NCI-H2029 treated with DMSO at 0.1 percent for 48 hours (cell line): ENCODE measurements around the gene KCNA10.
A peak's percentile ranks its signal among the peaks of the same experiment; 100 is the strongest.

Experiments used
- DNase-seq: peaks from one replicate; lab custom pipeline; 2025; lab: John Stamatoyannopoulos, UW

Gene KCNA10

GRCh38 chr1:110498270-110498669 is 20.7 kb downstream of the KCNA10 start:
- DNase-seq = no peak

DNA sequence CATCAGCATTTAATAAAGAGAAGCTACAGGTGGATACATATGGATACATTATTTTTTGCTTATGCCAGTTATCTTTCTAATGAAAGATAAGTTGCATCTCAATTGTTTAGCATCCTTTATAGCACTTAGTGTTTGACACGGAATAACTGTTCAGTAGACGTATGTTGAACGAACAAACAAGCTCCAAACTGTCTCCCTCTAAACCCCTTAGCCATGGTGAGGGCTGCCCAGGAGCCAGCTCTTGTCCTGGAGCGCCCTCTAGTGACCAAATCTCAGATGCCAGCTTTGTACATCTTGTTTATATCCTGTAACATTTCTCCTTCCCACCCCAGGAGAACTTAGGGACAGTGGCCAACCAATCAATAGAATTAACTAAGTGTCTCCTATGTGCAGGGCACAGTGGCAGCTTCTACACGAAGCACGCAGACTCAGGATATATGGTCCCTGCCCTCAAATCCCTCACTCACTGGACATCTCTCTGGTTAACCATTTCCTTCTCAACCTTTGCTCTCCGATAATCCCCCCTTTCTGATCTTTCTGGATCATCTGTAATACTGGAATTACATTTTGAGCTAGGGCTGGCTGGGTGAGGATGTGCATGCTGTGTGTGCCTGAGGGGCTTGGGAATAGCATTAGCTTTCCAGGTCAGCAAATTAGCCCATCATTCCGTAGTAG is 22.9 kb downstream of the KCNA10 start:
- DNase-seq = peak; percentile 44

GRCh38 chr1:110494522-110495406 is 24.2 kb downstream of the KCNA10 start:
- no peak for DNase-seq

DNA sequence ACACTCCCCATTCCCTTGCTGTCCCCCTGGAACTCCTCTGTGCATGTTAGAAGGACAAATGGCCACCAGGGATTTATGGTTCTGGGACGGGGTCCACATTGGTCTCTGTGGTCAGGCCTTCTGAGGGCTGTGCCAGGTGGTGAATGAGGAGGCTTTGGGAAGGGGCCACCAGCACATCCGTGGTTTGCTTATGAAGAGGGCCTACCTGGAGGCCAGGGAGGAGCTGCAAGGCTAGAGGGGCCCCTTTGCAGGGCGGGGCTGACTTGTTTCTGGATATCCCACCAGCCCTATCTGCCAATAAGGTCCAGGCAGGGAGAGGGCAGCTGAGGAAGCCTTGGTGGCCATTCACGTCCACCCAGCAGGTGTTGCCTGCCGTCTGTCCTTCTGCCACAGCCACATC is 24.9 kb downstream of the KCNA10 start:
- DNase-seq = no peak

- no peak for DNase-seq
These were observed 25.8 kb downstream of the KCNA10 start for GRCh38 chr1:110493059-110493699.

DNA sequence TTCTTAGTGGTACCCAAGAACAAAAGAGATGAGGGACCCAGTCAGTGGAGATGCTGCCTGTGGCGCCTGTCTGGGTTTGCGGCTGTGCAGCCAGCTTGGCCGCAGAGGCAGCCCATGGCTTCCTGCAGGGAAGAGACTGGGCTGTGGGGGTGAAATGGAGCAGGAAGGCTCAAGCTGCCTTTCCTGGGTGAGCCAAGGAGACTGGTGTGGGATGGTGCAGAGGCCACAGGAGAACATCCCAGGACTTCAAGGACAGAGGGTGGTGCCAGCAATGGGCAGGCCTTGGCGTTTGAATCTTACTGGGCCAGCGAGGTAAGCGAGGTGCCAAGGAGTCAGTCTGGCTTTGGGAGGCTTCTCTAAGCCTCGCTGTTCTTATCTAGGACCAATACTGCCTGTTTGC is 26.4 kb downstream of the KCNA10 start:
- DNase-seq = no peak

DNA sequence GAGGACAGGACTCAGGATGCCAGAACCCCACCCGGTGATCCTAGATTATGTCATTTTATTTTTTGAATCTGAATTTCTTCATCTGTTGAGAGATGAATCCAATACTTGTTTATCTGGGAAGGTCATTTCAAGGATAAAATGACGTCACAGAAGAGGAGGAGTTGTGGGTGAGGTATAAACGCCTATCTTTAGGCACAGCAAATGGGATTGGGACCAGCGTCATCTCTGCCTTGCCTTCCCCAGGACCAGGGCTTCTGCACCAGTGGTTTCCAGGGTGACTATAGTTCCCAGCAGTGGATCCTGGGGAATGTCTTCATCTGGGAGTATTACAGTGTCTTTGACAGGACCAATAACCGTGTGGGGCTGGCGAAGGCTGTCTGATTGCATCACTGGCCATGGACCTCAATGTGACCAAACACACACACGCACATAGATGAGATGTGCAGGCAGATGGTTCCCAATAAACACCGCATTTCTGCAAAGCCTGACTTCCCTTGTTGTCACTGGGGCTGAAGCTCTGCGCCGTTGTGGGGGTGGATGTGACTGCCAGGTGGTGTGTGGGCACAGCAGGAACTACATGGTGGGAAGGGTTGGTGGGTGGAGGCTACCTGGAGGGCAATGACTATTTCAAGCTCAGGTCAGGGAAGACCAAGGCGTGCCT is 28.1 kb downstream of the KCNA10 start:
- no peak for DNase-seq

GRCh38 chr1:110489973-110490542 is 28.9 kb downstream of the KCNA10 start:
- no peak for DNase-seq

- DNase-seq = no peak
These were observed 29.6 kb downstream of the KCNA10 start for GRCh38 chr1:110489406-110489805.

GRCh38 chr1:110488867-110489266 is 30.1 kb downstream of the KCNA10 start:
- DNase-seq = no peak

- no peak for DNase-seq
These were observed 30.8 kb downstream of the KCNA10 start for GRCh38 chr1:110488161-110488560.

DNA sequence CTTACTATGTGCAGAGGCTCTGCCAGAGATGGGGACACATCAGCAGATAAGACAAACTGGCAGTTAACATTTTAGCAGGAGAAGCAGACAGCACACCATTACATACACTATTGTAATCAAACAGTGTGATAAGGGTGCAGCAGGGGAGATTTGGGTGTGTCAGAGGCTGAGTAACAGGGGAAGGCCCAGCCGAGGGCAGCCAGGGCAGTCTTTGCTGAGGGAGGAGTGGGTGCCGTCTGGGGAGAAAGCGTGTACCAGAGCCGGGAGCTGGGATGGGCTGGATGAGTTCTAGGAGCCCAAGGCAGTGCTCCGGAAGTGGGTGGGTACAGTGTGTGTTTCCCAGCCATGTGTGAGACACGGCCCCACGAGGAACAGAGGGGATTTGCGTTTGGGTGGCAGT is 31.2 kb downstream of the KCNA10 start:
- DNase-seq = no peak

GRCh38 chr1:110485725-110486124 is 33.2 kb downstream of the KCNA10 start:
- no peak for DNase-seq

GRCh38 chr1:110484801-110485200 is 34.2 kb downstream of the KCNA10 start:
- no peak for DNase-seq

- DNase-seq = no peak
These were observed 35.7 kb downstream of the KCNA10 start for GRCh38 chr1:110483308-110483685.

GRCh38 chr1:110482662-110483307 is 36.2 kb downstream of the KCNA10 start:
- DNase-seq = no peak

GRCh38 chr1:110481968-110482623 is 36.9 kb downstream of the KCNA10 start:
- DNase-seq = no peak

DNA sequence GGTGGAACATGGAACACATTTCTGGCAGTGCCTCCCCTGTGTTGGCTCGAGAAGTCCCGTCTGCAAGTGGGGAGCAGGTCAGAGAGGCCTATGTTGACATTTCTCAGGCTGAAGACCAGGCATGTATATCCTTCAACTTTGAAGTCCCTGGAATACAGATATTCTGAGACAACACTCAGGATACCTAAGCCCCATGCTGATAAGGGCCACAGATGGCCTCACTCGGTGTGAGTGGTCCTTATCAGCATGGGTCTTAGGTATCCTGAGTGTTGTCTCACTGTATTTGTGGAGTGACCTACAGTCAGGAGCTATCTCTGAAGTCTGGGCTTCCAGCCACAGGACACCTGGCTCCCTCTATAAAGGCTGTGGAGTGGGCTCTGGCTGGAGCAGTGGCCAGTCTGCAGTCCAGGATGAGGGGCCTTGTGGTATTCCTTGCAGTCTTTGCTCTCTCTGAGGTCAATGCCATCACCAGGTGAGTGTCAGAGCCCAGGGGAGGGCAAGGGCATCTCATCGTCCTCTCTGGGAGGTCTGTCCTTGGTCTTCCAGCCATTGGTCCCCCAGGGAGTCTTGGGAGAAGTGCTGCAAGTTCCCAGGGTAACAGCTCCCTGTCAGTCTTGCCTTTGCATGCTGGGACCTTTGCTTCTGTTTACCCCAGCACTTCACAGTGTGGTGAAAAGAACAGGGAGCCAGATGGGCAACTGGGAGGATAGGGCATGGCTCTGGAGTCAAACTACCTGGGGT is 38.4 kb downstream of the KCNA10 start:
- DNase-seq = no peak

DNA sequence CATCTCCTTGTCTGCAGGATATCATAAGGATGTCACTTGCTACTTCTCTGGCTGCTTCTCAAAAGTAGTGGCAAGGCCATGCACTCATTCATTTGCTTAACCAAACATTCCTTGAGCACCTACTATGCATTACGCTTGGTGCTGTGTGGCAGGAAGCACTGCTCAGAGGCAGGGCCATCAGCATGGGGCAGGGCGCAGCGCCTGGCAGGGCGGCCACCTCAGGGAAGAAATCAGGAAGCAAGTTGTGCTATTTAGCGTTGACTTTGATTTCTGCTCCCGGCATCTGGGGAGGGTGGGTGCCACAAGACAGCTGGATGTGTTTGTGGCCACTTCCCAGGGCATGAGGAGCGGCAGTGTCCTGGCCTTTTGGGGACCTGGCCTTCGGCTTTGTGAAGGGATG is 40.1 kb downstream of the KCNA10 start:
- no peak for DNase-seq

GRCh38 chr1:110477967-110478640 is 40.9 kb downstream of the KCNA10 start:
- DNase-seq = no peak
